ENCODE measurements around the gene CDCP1.

Gene CDCP1

GRCh38 chr3:45145681-45146614 lies at the start of gene CDCP1:
Gene CDCP1, minus strand, starts transcription at chr3:45146378. Its CDS starts 91 bp downstream, at chr3:45146287.
- TF ChIP-seq CTCF (IDR thresholded peaks at IDR 0.05; ENCODE audit: borderline replicate concordance, control extremely low read depth, extremely low read depth, insufficient read depth, missing control alignments) = no peak
- DNase-seq (ENCODE audit: low spot score) = peak; percentile 45
- in situ Hi-C loops (cut with MboI; ENCODE audit: low sequenced_read_pairs, unreplicated experiment) = no loop called here

DNA sequence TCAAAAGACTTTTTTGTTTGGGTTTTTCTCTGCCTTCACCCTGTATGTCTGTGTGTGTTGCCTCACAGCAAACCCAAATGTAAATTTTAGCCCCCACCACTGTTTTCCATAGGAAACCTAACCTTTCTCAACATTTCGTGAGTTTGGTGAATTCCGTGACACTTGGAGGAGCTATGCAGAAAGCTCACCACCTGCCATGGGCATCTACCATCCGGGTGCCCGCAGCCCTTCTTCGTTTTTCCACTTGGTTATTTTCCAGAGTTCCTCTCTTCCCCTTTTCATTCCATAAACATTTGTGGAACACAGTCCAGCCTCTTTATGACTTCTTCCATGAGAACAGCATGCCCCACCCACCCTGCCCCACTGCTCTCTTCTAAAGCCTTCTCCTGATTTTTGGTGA lies 48.6 kb upstream of the CDCP1 start:
- DNase-seq (ENCODE audit: low spot score) = no peak
- in situ Hi-C loops (cut with MboI; ENCODE audit: low sequenced_read_pairs, unreplicated experiment) = no loop called here
- TF ChIP-seq CTCF (IDR thresholded peaks at IDR 0.05; ENCODE audit: borderline replicate concordance, control extremely low read depth, extremely low read depth, insufficient read depth, missing control alignments) = no peak

- in situ Hi-C loops (cut with MboI; ENCODE audit: low sequenced_read_pairs, unreplicated experiment) = no loop called here
- no peak for DNase-seq (ENCODE audit: low spot score)
- no peak for TF ChIP-seq CTCF (IDR thresholded peaks at IDR 0.05; ENCODE audit: borderline replicate concordance, control extremely low read depth, extremely low read depth, insufficient read depth, missing control alignments)
Observed at GRCh38 chr3:45191924-45192417, 45.8 kb upstream of the CDCP1 start.

DNA sequence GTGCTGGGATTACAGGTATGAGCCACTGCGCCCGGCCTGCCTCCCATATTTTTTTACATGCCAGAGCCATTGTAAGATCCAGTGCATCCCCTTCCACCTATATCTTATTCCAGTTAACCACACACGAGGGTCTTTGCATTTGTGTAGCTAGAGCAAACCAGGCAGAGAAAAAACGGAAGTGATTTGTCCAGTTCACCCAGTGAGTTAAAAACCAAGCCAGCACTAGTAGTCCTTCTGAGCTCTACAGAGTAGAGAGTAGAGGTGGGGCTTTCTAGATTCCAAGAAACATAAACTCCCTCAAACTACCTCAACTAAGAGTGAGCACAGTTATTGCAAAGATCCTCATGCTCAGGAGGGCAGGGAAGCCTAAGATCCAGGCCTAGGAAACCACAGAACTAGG lies 45.2 kb upstream of the CDCP1 start:
- DNase-seq (ENCODE audit: low spot score) = no peak
- in situ Hi-C loops (cut with MboI; ENCODE audit: low sequenced_read_pairs, unreplicated experiment) = no loop called here
- no peak for TF ChIP-seq CTCF (IDR thresholded peaks at IDR 0.05; ENCODE audit: borderline replicate concordance, control extremely low read depth, extremely low read depth, insufficient read depth, missing control alignments)

DNA sequence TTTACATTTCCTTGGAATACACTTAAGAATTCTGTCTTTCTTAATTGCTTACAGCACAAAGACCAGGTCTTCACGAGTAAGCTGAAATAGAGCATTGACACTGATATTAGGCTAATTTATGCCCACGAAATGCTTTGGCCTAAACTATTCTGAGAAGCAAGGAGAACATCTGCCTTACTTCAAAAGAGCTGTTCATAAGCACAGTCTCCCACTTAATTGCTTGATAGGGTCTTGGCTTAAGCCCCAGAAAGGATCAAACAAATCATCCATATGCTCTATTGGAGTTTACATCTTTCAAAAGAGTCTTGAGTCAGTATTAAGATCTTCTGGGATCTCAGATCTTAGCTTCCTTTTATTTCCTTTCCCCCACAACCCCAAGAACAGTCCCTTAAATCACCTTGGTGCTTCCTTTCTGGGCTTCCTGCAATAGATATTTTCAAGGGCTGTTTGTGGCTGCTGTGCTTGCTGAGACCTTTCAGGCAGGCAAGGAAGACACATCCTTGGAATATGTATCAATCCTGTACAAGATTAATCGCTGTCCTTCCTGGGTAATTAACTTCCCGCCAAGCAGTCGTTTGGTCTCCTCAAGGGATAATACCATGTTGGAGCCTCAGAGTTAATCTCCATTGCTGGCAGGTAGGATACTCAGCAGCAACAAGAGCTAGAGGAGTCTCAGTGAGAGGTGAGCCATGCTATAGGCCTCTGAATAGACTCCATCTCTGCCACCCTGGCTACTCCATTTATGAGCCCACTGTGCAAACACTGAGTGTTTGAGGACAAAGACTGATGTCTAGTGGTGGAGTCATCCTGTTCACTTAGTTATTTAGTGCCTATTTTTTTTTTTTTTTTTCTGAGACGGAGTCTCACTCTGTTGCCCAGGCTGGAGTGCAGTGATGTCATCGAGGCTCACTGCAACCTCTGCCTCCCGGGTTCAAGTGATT lies 42.8 kb upstream of the CDCP1 start:
- in situ Hi-C loops (cut with MboI; ENCODE audit: low sequenced_read_pairs, unreplicated experiment) = no loop called here
- no peak for DNase-seq (ENCODE audit: low spot score)
- TF ChIP-seq CTCF (IDR thresholded peaks at IDR 0.05; ENCODE audit: borderline replicate concordance, control extremely low read depth, extremely low read depth, insufficient read depth, missing control alignments) = no peak

DNA sequence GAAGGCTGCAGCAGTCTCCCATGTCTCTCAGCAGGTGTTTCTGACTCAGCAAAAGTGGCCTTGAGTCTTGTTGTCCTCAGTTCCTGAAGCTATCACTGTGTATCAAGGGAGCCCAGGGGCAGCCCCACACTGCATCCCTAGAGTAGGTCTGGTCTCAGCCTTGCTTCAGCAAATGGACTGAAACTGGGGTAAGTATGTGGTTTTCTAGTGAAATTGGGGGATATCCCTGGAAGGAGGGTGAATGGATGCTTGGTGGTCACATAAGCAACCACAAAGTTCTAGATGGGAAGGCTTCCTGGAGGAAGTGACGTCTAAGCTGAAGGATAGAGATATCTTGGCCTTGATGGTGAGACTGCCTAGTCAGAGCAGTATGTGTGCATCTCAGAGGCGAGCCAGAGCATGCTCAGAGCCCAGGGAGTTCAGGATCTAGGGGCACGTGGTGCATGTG lies 41.5 kb upstream of the CDCP1 start:
- in situ Hi-C loops (cut with MboI; ENCODE audit: low sequenced_read_pairs, unreplicated experiment) = no loop called here

More for the DNA sequence above, 41.5 kb upstream of the CDCP1 start:
- no peak for DNase-seq (ENCODE audit: low spot score)
- TF ChIP-seq CTCF (IDR thresholded peaks at IDR 0.05; ENCODE audit: borderline replicate concordance, control extremely low read depth, extremely low read depth, insufficient read depth, missing control alignments) = no peak
